Measurements from ENCODE around the gene SPATS2L.

GRCh38 chr2:200373231-200373630 lies 66.7 kb downstream of the SPATS2L start:
- no peak for TF ChIP-seq CTCF (conservative IDR thresholded peaks at IDR 0.05; ENCODE audit: low read depth in 2 of 2)
- no peak for TF ChIP-seq ZNF114 (CRISPR knock-in tag; IDR thresholded peaks at IDR 0.05)
- TF ChIP-seq POLR2AphosphoS5 (IDR thresholded peaks at IDR 0.05; ENCODE audit: low read depth) = no peak
- no peak for TF ChIP-seq CREB1 (CRISPR knock-in tag; IDR thresholded peaks at IDR 0.05; ENCODE audit: low read depth)
- TF ChIP-seq EZH2 (IDR thresholded peaks at IDR 0.05; ENCODE audit: low read depth, unreplicated experiment) = no peak

Data from GM23338 (cell line).